Putamen (tissue), 1 donor: Measurements from ENCODE around the gene RAD54L2.
"Not testable (repeated sequence)": the region's sequence is repeated elsewhere in the genome, so short reads cannot be mapped to it uniquely, and the experiment has no call there.

ENCODE experiments used
- DNase-seq: peaks from one replicate; pipeline ENCODE4 v3.0.0-alpha.2; 2016; ENCODE audit warnings: low spot score

RAD54L2 gene

DNA sequence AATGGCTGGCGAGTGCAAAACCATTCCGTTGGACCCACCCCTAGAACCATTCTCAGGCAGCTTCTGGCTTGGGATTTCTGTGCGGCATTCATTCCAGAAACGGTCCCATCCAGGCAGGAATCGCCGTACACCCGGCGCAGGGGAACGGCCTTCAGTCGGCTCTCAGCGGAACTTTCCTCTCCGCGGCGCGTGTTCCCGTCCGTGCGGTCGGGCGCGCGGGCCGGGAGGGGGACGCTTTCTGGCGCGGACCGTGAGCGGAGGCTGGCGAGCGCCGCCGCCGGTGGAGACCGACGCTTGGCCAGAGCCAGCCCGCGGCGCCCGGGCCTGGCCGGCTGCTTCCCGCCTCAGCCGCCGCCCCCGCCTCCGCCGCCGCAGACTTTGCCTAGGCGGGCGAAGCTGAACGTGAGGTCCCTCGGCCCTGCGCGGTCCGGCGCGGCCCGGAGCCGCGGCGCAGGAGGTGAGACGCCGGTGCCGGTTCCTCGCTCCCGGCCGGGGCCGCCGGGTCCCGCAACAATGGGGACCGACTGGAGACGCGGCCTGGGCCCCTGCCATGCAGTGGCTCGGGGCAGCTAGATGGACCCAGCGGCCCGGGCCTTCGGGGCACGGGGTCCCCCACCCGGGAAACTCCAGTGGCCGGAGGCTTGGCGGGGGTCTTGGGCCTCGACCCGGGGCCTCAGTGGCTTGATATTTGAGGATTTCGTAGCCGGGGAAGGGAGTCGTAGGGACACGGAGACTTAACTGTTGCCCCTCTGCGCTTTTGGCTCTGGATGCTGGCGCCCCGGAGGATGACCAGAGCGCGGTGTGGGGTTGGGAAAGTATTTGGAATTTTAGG lies at the start of gene RAD54L2:
TSS of gene RAD54L2 (plus strand) at position 261 of the 832 bp plus-strand sequence. CDS start 51,702 bp downstream, outside the sequence.
- DNase-seq, result peak; percentile 82

- DNase-seq, result peak; percentile 83
Measured at GRCh38 chr3:51498876-51499738, 39.4 kb upstream of the RAD54L2 start.

DNA sequence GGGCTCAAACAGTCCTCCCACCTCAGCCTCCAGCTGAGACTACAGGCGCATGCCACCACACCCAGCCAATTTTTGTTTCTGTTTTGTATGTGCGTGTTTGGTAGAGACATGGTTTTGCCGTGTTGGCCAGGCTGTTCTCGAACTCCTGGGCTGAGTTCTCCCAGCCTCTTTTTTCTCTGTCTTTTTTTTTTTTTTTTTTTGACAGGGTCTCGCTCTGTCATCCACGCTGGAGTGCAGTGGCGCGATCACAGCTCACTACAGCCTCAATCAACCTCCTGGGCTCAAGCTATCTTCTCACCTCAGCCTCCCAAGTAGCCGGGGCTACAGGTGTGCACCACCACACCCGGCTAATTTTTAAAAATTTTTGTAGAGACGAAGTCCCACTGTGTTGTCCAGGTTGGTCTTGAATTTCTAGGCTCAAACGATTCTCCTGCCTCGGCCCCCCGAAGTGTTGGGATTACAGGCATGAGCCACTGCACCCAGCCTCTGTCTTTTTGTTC lies 37.8 kb upstream of the RAD54L2 start:
- DNase-seq, result no peak

DNA sequence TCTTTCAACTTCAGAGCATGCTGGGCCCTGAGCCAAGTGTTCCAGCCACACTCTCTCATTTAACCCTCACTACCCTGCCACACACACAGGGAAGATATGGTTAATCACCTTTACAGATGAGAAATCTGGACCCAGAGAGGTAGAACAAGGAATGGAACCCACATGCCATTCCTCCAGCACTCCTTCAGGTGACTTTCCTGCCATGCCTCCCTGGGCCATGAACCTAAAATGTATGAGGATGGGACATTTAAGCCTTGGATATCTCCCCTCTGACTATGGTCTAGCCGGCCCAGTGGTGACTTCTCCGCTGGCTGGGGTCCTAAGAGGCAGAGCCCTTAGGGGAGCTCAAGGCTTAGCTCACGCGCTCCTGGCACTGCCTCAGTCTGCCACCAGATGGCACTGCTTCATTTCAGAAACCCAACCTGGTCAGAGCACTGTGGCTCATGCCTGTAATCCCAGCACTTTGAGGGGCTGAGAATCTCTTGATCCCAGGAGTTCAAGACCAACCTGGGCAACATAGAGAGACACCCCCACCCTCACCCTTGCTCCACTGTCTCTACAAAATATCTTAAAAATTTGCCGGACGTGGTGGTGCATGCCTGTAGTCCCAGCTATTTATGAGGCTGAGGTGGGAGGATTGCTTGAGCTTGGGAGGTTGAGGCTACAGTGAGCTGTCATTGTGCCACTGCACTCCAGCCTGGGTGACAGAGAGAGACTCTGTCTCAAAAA lies 36.5 kb upstream of the RAD54L2 start:
- DNase-seq, result peak; percentile 68

- DNase-seq, result no peak
Measured at GRCh38 chr3:51502562-51502910, 36.0 kb upstream of the RAD54L2 start.

GRCh38 chr3:51503007-51503406 lies 35.5 kb upstream of the RAD54L2 start:
- no peak for DNase-seq

DNA sequence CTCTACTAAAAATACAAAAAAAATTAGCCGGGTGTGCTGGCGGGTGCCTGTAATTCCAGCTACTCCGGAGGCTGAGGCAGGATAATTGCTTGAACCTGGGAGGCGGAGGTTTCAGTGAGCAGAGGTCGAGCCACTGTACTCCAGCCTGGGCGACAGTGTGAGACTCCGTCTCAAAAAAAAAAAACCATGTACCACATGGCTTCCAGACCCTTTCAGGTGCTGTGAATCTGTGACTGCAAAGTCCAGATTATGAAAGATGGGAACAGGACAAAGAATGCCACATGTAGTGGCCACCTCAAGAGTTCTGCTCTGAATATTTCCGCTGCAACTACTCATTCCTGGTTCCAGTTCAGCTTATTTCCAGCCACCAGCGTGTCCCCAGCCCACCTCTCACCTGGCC lies 30.3 kb upstream of the RAD54L2 start:
- DNase-seq, result no peak

GRCh38 chr3:51510996-51511395 lies 27.5 kb upstream of the RAD54L2 start:
- no peak for DNase-seq

DNA sequence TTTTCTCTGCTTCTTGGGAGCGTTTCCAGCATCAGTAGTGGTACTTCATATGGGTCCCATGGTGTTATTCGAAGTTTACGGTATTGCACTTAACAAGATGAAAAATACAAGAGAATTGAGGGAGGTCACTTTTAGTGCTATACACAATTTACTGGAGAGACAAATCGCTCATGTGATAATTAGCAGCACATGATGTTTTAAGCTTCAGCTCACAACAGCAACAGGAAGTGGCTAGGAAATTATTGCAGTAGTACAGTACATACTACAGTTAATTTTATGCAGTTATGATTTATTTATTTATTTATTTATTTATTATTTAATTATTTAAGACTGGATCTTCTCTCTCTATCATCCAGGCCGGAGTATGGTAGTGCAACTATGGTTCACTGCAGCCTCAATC lies 24.3 kb upstream of the RAD54L2 start:
- no peak for DNase-seq

GRCh38 chr3:51519848-51520247 lies 18.7 kb upstream of the RAD54L2 start:
- DNase-seq, result no peak

DNA sequence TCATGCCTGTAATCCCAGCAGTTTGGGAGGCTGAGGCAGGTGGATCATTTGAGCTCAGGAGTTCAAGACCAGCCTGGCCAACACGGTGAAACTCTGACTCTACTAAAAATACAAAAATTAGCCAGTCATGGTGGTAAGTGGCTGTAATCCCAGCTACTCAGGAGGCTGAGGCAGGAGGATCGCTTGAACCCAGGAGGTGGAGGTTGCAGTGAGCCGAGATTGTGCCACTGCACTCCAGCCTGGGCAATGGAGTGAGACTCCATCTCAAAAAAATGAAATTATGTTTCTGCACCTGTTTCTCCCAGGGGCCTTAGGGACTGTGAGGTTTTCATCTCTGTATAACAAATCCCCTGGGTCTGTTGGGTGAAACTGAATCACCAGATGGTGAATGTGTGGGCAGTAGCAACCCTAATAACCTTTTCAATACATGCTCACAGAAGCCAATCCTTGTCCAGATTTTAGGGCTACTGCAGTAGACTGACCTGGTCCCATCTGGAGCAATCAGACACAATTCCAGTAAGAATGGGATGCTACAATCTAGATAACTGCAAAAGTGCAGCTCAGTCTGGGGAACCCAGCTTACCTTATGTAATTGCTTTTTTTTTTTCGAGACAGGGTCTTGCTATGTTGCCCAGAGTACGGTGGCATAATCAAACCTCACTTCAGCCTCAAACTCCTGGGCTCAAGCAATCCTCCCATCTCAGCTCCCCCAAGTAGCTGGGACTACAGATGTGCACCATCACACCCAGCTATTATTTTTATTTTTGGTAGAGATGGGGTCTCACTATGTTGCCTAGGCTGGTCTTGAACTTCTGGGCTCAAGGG lies 17.4 kb upstream of the RAD54L2 start:
- not testable (repeated sequence) for DNase-seq

DNA sequence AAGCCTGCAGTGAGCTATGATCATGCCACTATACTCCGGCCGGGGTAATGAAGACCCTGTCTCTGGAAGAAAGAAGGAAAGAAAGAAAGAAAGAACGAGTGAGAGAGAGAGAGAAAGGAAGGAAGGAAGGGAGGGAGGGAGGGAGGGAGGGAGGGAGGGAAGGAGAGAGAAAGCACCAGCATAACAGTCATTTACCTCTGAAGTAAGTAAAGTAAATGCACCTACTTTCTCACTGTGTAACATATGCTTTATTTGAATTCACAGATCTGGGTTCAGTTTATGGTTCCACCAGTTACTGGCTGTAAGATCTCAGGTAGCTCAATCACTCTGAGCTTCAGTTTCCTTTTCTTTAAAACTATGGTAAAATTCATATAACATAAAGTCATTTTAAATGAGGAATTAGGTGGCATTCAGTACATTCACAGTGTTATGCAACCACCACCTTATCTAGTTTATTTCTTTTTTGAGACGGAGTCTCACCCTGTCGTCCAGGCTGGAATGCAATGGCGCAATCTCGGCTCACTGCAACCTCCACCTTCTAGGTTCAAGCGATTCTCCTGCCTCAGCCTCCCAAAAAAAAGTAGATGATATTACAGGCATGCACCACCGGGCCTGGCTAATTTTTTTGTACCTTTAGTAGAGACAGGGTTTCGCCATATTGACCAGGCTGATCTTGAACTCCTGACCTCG lies 16.1 kb upstream of the RAD54L2 start:
- no peak for DNase-seq

DNA sequence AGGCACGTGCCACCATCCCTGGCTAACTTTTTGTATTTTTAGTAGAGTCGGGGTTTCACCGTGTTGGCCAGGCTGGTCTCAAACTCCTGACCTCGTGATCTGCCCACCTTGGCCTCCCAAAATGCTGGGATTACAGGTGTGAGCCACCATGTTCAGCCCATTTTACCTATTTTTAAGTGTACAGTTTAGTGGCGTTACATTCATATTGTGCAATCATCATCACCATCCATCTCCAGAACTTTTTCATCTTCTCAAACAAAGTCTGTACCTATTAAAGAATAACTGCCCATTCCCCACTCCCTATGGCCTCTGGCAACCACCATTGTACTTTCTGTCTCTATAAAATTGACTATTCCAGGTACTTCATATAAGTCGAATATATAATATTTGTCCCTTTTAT lies 13.6 kb upstream of the RAD54L2 start:
- DNase-seq, result not testable (repeated sequence)

GRCh38 chr3:51530485-51530884 lies 8.0 kb upstream of the RAD54L2 start:
- DNase-seq, result no peak

DNA sequence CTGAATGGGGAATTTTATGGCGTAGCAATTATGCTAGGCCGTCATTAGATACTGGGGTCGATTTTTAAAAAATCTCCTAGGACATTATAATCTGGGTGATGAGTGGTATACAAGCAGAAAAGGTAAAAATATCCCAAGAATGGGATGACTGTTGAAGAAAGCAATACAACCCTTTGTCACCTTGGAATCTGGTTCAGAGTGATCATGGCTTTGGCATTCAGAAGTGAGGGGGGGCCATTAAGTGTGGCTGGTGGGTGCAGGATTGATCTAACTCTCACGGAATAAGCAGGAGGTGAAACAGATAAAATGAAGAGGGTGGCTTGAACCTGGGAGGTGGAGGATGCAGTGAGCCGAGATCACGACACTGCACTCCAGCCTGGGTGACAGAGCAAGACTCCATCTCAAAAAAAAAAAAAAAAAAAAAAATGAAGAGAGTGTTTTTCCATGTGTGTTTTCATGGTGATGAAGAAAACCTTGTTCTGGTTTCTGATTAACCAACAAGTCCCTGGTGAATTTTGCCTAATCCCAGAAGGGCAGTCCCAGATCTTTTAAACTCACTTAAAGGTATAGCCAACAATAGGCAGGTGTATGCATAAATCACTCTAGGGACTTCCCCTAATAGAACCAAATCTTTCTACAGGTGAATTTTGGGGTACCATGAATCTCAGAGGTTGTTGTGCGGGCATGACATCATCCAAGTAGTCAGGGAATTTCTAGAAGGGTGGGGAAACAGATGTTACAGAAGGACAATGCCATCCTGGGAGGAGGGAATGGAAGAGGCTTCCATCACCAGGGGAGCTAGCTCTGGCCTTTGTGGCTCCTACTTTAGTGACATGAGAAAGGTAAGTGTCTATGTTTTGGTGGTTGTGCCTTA lies 3.1 kb upstream of the RAD54L2 start:
- DNase-seq, result no peak

DNA sequence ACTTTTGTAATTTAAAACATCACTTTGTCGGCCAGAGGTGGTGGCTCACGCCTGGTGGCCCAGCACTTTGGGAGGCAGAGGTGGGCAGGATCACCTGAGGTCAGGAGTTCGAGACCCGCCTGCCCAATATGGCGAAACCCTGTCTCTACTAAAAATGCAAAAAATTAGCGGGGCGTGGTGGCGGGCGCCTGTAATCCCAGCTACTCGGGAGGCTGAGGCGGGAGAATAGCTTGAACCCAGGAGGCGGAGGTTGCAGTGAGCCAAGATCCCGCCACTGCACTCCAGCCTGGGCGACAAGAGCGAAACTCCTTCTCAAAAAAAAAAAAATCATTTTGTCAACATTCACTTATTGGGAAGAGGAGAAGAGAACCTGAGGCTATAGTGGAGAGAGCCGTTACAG lies 888 bp upstream of the RAD54L2 start:
- not testable (repeated sequence) for DNase-seq

- DNase-seq, result peak; percentile 32
Measured at GRCh38 chr3:51538115-51538458, 432 bp upstream of the RAD54L2 start.

DNA sequence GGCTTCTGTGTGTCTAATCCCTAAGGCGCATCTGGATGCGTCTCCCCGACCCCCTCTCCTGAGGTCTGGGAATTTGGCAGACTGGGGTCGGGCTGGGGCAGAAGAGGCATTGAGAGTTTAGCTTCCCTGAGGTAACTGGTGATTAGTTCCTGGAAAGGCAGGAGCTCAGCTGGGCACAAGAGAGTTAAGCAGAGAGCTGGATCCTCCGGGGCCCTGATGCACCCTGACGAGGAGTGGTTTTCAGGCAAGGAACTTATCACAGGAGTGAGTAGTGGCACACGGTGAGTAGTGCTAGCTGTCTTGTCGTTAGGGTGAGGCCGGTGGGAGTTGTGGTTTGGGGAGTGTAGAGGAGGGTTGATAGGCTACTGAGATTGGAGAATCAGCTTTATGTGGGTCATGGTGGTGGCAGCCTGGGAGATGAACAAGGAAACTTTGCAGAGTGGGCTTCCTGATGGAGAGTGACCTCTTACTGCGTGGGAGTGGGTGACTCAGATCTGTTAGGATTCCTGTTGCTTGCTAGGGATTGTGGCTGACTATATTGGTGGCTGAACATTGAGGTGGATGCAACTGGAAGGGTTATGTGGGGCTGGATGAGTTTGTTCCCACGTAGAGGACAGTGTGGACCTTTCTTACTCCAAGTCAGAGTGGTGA lies 897 bp downstream of the RAD54L2 start:
- peak; percentile 7 for DNase-seq

GRCh38 chr3:51542596-51542995 lies 4.1 kb downstream of the RAD54L2 start:
- DNase-seq, result not testable (repeated sequence)
